Renal pelvis (tissue), 4 donors: Measurements from ENCODE around the gene FAM83G. TPM values are rescaled to one million over a fixed set of nuclear protein-coding genes. Genes with fewer than 3 reads are reported as not detected.

Experiments used
- DNase-seq: peaks from one replicate; pipeline ENCODE4 v3.0.0-alpha.2; 2013
- polyA plus RNA-seq, 3 donors: library from polyadenylated mRNA; unstranded; fragments of 120-200 nt; gene quantifications; one replicate each; pipeline ENCODE4 v1.2.1, GENCODE V29; 2013; ENCODE audit not compliant: insufficient read length in 3 of 3

The FAM83G gene
- polyA plus RNA-seq, 3 donors: 7.5 to 9.6 (median 8.6) TPM

GRCh38 chr17:18921912-18922451 is 82.6 kb downstream of the FAM83G start:
- DNase-seq: no peak

DNA sequence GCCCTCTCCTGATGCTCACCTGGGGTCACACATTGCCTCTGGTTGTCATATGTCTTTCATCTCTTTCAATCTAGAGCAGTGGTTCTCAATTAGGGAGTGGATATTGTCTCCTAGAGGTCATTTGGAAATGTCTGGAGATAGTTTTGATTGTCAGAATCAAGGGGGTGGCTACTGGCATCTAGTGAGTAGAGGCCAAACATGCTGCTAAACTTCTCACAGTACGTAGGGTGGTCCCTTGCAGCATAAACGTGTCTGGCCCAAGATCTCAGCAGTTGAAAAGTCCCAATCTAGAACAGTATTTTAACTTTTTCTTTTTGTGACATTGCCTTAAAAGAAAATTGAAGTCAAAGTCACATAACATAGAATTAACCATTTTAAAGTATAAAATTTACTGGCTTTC is 83.1 kb downstream of the FAM83G start:
- DNase-seq: no peak

GRCh38 chr17:18920911-18921441 is 83.6 kb downstream of the FAM83G start:
- no peak for DNase-seq

- DNase-seq: no peak
Observed at GRCh38 chr17:18919963-18920362, 84.6 kb downstream of the FAM83G start.

Other genes with a start within 250 kb of the FAM83G start
- 10 to 100 TPM; 42.4 to 57.6 (median 44.7) TPM for gene TVP23B, start 223.6 kb downstream of the FAM83G start, polyA plus RNA-seq
- gene PRPSAP2, start 146.6 kb downstream of the FAM83G start, polyA plus RNA-seq: 10 to 100 TPM; 52.2 to 60.9 (median 53.8) TPM
- under 1 TPM; 0.43 to 0.93 (median 0.55) TPM for gene SLC5A10, start 52.6 kb downstream of the FAM83G start, polyA plus RNA-seq
- gene GRAP, start 42.2 kb upstream of the FAM83G start, polyA plus RNA-seq: 1 to 10 TPM; 4.6 to 7.7 (median 6.5) TPM
- gene GRAPL, start 122.8 kb upstream of the FAM83G start, polyA plus RNA-seq: 1 to 10 TPM; 1.8 to 5.7 (median 3.2) TPM
- gene EPN2, start 232.6 kb upstream of the FAM83G start, polyA plus RNA-seq: 10 to 100 TPM; 44.2 to 50.9 (median 45.5) TPM